VCaP (cell line): ENCODE results near the gene WNT9A.

Source experiments
- H3K27ac ChIP-seq: fragments of 450-650 bp; 2 replicates; pipeline ENCODE4 v1.5.1; 2017
- CTCF ChIP-seq: fragments of 450-650 bp; conservative IDR thresholded peaks from 2 replicates; pipeline ENCODE4 v1.5.1; 2017; ENCODE audit warnings: mild to moderate bottlenecking, moderate library complexity

WNT9A gene

GRCh38 chr1:227869279-227869842 lies 78.4 kb downstream of the WNT9A start:
- H3K27ac ChIP-seq = no peak overlapping the region
- no peak for TF ChIP-seq CTCF
